NCI-H446 treated with DMSO at 0.1 percent for 48 hours (cell line): ENCODE data around the gene SAFB2.

Experiments used
- DNase-seq: peaks from one replicate; lab custom pipeline; 2025; lab: John Stamatoyannopoulos, UW

The SAFB2 gene

GRCh38 chr19:5579697-5580096 is 42.9 kb downstream of the SAFB2 start:
- no peak for DNase-seq

DNA sequence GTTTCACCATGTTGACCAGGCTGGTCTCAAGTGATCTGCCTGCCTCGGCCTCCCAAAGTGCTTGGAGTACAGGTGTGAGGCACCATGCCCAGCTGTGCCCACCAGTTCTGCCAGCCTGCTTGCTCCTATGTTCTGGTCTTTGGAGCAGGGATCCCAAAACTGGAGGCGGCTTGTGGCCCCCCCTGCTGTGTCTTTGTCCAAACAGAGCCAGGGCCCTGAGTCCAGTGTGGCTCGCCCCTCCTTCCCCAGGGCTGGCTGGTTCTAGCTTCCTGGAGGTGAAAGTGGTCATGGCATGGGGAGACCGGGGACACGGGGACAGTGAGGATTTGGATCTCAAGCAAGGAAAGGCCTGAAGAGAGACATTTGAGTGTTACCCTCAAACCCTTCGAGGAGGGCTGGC is 43.3 kb downstream of the SAFB2 start:
- no peak for DNase-seq

- DNase-seq, result no peak
These were observed 44.3 kb downstream of the SAFB2 start for GRCh38 chr19:5578097-5578846.

DNA sequence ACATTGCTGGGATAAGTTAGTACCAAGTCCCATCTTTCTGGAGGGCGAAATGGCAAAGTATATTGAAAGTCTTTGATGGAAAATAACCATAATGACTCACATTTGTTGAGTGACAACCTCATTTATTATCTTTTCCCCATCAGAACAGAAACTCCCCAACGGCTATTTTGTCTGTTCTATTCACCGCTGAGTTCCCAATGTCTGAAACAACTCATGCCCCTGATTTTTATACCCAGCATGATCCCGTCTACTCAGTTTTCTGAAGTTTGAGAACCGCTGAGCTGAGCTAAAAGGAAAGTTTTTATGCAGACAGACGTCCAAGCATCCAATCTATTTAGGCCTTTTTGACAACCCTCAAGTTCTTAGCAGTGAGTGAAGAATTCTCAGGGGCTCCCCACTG is 47.0 kb downstream of the SAFB2 start:
- DNase-seq, result no peak

DNA sequence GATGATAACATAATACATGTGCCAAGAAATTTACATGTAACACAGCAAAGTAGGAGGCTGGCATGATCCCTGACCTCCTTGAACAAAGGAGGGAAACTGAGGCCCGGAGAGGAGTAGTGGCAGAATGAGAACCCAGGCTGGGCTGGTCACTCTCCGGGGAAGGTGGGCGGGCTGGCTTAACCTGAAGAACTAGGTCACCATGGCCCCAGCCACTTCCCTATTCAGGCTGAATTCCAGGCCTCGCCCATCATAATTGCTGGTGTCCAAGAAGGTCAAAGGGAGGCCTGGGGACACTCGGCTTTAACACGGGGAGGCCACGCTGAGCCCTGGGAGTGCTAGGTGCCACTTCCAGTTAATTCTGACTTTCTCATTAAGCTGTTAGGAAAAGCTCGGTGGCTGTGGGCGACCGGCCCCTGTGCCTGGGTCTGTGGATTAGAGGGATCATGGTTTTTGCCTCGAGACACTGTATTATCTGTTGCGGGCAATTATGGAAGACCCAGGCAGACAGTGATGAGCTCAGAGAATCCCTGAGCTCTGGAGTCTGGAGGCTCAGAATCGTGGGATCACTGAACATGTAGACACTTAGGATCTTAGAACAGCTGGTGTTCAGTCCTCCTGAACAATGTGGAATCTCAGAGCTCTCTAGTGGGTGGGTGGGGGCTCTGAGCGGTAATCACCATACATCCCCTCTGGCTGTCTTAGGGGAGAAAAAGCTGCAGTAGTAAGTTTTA is 49.9 kb downstream of the SAFB2 start:
- no peak for DNase-seq

DNA sequence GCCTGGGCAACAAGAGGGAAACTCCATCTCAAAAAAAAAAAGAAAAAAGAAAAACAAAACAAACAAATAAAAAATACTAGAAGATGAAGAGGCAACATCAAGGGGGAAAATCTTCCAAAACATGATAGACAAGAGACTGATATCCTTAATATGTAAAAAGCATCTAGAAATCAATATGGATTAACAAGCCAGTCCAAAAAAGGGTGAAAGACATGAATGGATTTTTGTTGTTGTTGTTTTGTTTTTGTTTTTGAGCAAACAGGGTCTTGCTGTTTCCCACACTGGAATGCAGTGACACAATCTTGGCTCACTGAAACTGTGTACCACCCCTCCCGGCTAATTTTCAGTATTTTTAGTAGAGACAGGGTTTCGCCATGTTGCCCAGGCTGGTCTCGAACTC is 50.8 kb downstream of the SAFB2 start:
- no peak for DNase-seq

DNA sequence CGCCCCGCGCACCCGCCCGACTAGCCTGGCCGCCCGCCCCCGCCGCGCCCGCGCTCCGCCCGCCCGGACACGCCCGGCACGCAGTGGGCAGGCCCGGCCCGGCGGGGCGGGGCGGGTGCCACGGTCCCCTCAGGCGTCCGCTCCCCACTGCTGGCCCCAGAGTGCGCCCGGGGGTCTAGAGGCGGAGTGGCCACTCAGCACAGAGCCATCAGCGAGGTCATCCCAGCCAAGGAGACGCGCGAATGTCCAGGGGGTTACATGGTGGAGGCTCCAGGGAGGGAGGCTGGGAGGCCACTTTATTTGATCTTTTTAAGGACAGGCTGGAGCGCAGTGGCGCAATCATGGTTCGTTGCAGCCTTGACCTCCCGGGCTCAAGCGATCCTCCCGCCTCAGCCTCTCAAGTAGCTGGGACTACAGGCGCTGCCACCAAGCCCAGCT is 54.6 kb downstream of the SAFB2 start:
- DNase-seq, result no peak

- no peak for DNase-seq
These were observed 55.1 kb downstream of the SAFB2 start, which contains the start of gene TINCR for GRCh38 chr19:5567360-5567969. TINCR (minus strand) TSS chr19:5567953.

GRCh38 chr19:5564930-5565329 is 57.6 kb downstream of the SAFB2 start:
- no peak for DNase-seq

- no peak for DNase-seq
These were observed 58.5 kb downstream of the SAFB2 start for GRCh38 chr19:5563935-5564612.

GRCh38 chr19:5563008-5563431 is 59.6 kb downstream of the SAFB2 start:
- DNase-seq, result no peak

- DNase-seq, result no peak
These were observed 60.3 kb downstream of the SAFB2 start for GRCh38 chr19:5562280-5562679.

DNA sequence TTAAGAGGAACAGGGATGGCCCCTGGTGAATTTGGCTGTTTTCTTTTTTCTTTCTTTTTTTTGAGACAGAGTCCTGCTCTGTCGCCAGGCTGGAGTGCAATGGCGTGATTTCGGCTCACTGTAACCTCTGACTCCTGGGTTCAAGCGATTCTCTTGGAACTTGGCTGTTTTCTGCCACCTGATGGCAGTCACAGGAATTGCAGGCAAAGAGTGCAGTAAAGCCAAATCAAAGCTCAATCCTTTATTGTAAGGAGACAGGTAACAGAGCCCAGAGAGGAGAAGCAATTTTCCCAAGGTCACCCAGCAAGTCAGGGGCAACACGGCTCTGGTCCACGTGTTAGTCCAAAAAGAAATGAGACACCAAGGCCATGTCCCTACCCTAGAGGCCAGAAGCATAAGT is 61.0 kb downstream of the SAFB2 start:
- DNase-seq, result no peak

- DNase-seq, result no peak
These were observed 62.4 kb downstream of the SAFB2 start for GRCh38 chr19:5560156-5560555.

DNA sequence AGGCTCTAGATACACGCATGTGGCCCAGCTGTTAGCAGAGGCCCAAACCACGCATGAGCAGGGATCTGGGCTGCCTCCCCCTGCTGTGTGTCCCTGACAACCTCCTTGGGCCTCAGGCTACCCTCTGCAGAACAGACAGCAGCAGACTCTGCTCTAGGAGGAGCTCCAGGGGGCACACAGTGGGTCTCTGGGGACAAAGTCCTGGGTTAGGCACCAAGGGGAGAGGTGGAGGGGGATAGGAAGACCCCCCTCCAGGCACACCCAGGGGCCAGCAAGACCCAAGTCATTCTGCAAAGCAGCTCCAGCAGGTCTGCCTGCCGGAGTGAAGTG is 62.8 kb downstream of the SAFB2 start:
- no peak for DNase-seq

GRCh38 chr19:5558101-5558621 is 64.4 kb downstream of the SAFB2 start:
- no peak for DNase-seq

GRCh38 chr19:5557691-5558090 is 64.9 kb downstream of the SAFB2 start:
- DNase-seq, result no peak

DNA sequence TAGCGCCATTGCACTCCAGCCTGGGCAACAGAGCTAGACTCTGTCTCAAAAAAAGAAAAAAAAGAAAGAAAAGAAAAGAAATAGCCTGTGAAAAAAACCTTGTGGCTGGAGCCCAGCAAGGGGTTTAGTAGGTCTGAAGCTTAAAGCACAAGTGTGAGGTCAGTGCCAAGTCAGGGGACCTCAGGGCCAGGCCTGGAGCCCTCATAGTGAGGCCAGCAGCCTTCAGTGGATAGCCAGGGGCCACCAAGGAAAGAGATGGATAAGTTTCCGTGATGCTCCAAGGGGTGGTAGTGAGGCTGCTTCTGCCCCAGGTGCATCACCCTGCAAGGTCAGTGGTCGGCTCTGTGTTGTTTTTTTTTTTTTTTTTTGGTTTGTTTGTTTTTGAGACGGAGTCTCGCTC is 67.7 kb downstream of the SAFB2 start:
- no peak for DNase-seq

GRCh38 chr19:5553892-5554291 is 68.7 kb downstream of the SAFB2 start:
- DNase-seq, result no peak

- DNase-seq, result no peak
These were observed 74.7 kb downstream of the SAFB2 start for GRCh38 chr19:5547881-5548280.

- no peak for DNase-seq
These were observed 76.6 kb downstream of the SAFB2 start for GRCh38 chr19:5545984-5546383.

- DNase-seq, result no peak
These were observed 77.5 kb downstream of the SAFB2 start for GRCh38 chr19:5545051-5545450.
